Loucy (cell line): Measurements from ENCODE around the gene LYZ.

Source experiments
- EZH2phosphoT487 ChIP-seq: fragments of 200-600 bp; IDR thresholded peaks from 2 replicates; pipeline ENCODE4 v1.6.1; 2018; ENCODE audit warnings: antibody characterized with exemption, mild to moderate bottlenecking, moderate library complexity, borderline replicate concordance
- TF ChIP-seq, protein P1 (sequence below): fragments of 200-600 bp; sonication (generic); conservative IDR thresholded peaks from 2 replicates; pipeline ENCODE4 v1.5.1; 2014; ENCODE audit warnings: mild to moderate bottlenecking, antibody characterized with exemption, low read length

DNA sequence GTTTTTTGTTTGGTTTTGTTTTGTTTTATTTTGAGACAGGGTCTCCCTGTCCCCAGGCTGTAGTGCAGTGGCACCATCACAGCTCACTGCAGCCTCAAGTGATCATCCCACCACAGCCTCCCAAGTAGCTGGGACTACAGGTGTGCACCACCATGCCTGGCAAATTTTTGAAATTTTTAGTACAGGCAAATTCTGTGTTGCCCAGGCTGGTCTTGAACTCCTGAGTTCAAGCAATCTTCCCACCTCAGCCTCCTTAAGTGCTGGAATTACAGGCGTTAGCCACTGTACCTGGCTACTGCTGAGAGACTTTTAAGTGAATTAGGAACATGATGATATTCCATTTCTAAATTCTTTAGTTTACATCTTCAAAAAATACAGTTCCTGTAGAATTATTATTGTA is 2.6 kb downstream of the LYZ start:
- TF ChIP-seq, protein P1, sequence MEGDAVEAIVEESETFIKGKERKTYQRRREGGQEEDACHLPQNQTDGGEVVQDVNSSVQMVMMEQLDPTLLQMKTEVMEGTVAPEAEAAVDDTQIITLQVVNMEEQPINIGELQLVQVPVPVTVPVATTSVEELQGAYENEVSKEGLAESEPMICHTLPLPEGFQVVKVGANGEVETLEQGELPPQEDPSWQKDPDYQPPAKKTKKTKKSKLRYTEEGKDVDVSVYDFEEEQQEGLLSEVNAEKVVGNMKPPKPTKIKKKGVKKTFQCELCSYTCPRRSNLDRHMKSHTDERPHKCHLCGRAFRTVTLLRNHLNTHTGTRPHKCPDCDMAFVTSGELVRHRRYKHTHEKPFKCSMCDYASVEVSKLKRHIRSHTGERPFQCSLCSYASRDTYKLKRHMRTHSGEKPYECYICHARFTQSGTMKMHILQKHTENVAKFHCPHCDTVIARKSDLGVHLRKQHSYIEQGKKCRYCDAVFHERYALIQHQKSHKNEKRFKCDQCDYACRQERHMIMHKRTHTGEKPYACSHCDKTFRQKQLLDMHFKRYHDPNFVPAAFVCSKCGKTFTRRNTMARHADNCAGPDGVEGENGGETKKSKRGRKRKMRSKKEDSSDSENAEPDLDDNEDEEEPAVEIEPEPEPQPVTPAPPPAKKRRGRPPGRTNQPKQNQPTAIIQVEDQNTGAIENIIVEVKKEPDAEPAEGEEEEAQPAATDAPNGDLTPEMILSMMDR = no peak
- TF ChIP-seq EZH2phosphoT487 = no peak
